Measurements from ENCODE around the gene GABPB2.

GABPB2 gene

GRCh38 chr1:151133018-151133806 is 62.7 kb downstream of the GABPB2 start:
- no peak for DNase-seq

GRCh38 chr1:151134396-151134795 is 63.8 kb downstream of the GABPB2 start:
- DNase-seq: no peak

GRCh38 chr1:151134991-151135390 is 64.4 kb downstream of the GABPB2 start:
- DNase-seq: no peak

- DNase-seq: no peak
Measured at GRCh38 chr1:151135433-151136385, 65.1 kb downstream of the GABPB2 start.

GRCh38 chr1:151137789-151138188 is 67.2 kb downstream of the GABPB2 start:
- DNase-seq: no peak

- DNase-seq: no peak
Measured at GRCh38 chr1:151142411-151143056, 72.0 kb downstream of the GABPB2 start.

- no peak for DNase-seq
Measured at GRCh38 chr1:151143057-151143435, 72.5 kb downstream of the GABPB2 start.

GRCh38 chr1:151143986-151144385 is 73.4 kb downstream of the GABPB2 start:
- no peak for DNase-seq

GRCh38 chr1:151144474-151145303 is 74.1 kb downstream of the GABPB2 start:
- DNase-seq: no peak

GRCh38 chr1:151145304-151146071 is 74.9 kb downstream of the GABPB2 start:
- DNase-seq: no peak

GRCh38 chr1:151146072-151146411 is 75.5 kb downstream of the GABPB2 start:
- DNase-seq: no peak

GRCh38 chr1:151146412-151147131 is 76.0 kb downstream of the GABPB2 start, which contains the start of gene SEMA6C:
SEMA6C (minus strand) TSS chr1:151146631; CDS start chr1:151142621, 4,010 bp downstream.
- DNase-seq: peak; percentile 80

GRCh38 chr1:151147132-151147503 is 76.6 kb downstream of the GABPB2 start:
- DNase-seq: no peak

GRCh38 chr1:151147665-151148064 is 77.1 kb downstream of the GABPB2 start:
- DNase-seq: no peak

- peak; percentile 72 for DNase-seq
Measured at GRCh38 chr1:151156515-151156819, 85.9 kb downstream of the GABPB2 start, which contains the start of gene TNFAIP8L2. TNFAIP8L2 (plus strand) TSS chr1:151156649; CDS start chr1:151158698, 2,049 bp downstream.

- peak; percentile 92 for DNase-seq
Measured at GRCh38 chr1:151157067-151157531, 86.5 kb downstream of the GABPB2 start.

GRCh38 chr1:151158326-151158725 is 87.8 kb downstream of the GABPB2 start:
- no peak for DNase-seq

GRCh38 chr1:151158751-151159251 is 88.2 kb downstream of the GABPB2 start:
- no peak for DNase-seq

GRCh38 chr1:151159373-151159772 is 88.8 kb downstream of the GABPB2 start:
- no peak for DNase-seq

GRCh38 chr1:151164732-151165280 is 94.2 kb downstream of the GABPB2 start:
- no peak for DNase-seq

Data from GDM1 (cell line).